Ramos (cell line): ENCODE data around the gene GALNT1.
"Not testable (repeated sequence)": the region's sequence is repeated elsewhere in the genome, so short reads cannot be mapped to it uniquely, and the experiment has no call there.

Experiments used
- in situ Hi-C: fragments of 300-500 bp; cut with MboI; formaldehyde crosslinking; loops from one replicate; pipeline ENCODE4 v1.14.3; 2022; ENCODE audit warnings: low sequenced_read_pairs; ENCODE audit not compliant: unreplicated experiment

The GALNT1 gene

DNA sequence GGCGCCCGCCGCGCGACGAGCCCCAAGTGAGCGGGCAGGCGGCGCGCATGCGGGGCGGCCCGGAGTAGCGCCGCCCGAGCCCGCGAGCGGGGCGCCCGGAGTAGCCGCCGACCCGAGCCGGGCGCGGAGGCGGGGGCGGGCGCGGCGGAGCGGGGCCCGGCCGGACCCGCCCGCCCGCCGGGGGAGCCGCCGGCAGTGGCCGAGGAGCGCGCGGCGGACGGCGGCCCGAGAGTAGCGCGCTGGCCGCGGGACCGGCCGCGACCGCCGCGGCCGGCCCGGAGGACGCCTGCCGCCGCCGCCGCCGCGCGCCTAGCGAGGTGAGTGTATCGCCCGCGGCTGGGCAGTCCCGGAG lies at the start of gene GALNT1:
Gene GALNT1, plus strand, starts transcription at position 195 of the 352 bp plus-strand sequence. CDS start 72,923 bp downstream, outside the sequence.
- in situ Hi-C loops = loop anchor here (25.0 kb wide), 1 partner anchor 381 kb away; the partner anchor contains the start of gene RMP24

DNA sequence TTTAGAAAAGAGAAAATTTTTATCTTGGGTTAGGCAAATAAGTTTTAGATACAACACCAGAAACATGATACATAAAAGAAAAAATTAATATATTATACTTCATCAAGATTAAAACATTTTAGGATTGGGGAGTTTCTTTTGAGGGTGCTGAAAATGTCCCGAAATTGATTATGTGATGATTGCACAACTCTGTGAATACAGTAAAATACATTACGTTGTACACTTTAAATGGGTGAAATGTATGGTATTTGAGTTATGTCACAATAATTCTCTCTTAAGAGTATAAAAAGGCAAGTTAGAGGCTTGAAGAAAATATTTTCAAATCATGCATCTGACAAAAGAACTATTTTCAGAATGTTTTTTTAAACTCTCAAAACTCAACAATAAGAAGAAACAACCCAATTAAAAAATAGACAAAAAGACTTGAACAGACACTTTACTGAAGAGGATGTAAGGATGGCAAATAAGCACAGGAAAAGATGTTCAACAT lies 47.6 kb upstream of the GALNT1 start:
- in situ Hi-C loops = no loop called here

DNA sequence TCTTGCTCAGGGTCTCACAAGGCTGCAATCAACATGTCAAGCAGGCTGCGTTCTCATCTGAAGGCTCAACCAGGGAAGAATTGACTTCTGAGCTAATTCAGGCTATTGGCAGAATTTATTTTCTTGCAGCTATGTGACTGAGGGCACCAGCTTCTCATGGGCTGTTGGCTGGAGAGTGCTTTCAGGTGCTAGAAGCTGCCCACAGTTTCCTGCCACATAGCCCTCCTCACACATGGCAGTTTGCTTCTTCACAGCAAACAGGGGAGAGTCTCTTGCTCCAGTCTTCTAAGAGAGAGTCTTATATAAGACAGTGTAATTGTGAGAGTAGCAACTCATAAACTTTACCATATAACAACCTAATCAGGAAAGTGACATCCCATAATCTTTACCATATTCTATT lies 46.2 kb upstream of the GALNT1 start:
- in situ Hi-C loops = no loop called here

DNA sequence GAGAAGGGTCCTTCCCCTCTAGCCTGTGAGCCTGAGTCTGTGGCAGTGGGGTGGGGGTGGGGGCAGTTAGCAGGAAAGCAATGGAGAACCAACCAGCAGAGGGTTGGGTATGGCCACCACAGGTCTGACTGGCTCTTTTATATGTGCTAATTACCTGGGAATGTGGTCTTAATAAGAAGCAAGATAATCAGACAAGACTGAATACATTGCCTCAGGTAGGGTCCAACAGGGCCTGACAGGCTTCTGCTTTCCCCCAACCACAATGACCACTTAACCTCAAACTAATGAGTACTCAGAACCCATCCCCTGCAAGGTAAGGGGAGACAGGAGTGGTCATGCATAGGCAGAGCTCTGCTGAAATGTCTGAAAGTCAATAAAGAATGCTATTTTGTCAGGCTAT lies 39.2 kb upstream of the GALNT1 start:
- in situ Hi-C loops = no loop called here

DNA sequence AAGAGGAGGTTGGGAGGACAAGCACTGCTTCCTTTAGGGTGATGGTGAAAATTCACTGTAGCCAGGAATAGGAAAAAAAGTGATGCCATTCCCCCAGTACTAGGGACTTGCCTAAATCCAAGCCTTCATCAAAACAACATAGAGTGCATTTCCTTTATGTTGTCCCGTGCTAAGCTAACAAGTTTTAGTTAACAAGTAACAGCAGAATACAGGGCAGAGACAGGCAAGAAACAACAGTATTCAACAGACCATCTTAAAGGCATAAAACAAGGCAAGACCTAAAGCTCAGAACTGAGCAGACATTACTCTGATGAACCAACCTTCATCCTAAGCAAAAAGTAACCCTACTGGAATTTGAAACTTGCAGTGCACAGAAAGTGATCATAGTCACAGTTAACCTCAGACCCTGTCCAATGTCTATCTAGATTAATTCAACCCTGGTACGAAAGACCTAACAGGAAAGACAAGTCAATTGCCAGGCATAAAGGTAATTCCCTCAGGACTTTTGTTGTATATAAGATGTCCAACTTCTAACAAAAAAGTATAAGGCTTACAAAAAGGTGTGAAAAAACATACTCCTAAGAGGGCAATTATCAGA lies 34.4 kb upstream of the GALNT1 start:
- in situ Hi-C loops = no loop called here

DNA sequence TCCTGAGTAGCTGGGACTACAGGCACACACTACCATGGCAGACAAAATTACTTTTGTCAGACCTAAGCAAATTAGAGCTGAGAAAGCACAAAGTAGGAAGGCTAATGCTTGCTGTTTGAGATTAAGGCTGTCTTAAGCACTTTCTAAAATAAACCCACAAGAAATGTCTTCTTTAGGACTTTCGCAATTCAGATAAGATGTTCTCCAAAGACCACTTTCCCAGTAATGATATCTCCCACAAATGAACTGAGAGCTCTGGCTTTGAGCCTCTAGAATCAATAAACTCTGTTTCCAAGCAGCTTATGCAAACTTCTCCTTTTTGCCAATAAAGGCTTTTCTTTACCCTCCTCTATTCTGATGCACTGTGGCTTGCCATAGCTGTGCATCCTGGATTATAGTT lies 32.0 kb upstream of the GALNT1 start:
- in situ Hi-C loops = no loop called here

DNA sequence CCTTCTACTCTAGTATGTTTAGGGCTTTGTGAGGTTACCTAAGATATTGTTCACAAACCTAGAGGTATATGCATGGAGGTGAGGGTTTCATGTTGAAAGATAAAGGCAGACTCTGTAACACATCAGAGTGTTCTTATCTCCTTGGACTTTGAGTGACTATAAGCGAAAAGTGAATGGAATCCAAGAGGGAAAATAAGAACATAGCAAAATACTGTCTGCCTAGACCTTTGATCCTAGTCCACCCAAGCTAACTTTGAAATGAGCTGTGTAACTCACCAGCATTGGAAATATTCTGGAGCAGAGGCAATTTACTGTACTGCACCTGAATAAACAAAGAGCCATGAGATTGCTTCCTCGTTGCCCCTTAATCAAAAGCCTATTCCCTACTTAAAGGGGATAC lies 28.2 kb upstream of the GALNT1 start:
- in situ Hi-C loops = no loop called here

DNA sequence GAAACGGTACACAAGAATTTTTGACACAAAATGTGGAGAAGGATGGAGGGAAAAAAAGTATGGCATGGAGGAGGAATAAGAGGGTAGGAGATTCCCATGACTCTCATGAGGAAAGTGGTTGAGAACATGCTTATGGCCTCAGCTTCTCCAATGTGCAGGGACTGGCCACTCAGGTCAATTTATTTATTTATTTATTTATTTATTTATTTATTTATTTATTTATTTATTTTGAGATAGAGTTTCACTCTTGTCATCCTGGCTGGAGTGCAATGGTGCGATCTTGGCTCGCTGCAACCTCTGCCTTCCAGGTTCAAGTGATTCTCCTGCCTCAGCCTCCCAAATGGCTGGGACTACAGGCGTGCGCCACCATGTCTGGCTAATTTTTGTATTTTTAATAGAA lies 26.0 kb upstream of the GALNT1 start:
- in situ Hi-C loops = not testable (repeated sequence)

DNA sequence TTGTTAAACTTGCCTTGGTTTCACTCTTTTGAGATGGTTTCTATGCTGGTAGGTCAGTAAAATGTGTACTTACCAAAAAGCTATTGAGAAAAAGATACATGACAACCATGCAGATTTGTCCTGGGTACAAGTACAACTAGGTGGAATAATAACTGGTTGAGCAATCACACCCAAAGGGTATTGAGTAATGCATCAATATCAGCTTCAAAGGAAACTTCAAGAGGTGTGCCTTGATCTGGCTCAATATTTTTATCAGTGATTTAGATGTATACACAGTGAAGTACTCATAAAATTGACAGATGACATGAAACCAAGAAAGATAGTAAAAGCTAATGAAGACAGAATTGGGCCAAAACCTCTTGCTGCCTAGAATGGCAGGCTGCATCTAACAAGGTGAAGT lies 21.7 kb upstream of the GALNT1 start:
- in situ Hi-C loops = no loop called here

DNA sequence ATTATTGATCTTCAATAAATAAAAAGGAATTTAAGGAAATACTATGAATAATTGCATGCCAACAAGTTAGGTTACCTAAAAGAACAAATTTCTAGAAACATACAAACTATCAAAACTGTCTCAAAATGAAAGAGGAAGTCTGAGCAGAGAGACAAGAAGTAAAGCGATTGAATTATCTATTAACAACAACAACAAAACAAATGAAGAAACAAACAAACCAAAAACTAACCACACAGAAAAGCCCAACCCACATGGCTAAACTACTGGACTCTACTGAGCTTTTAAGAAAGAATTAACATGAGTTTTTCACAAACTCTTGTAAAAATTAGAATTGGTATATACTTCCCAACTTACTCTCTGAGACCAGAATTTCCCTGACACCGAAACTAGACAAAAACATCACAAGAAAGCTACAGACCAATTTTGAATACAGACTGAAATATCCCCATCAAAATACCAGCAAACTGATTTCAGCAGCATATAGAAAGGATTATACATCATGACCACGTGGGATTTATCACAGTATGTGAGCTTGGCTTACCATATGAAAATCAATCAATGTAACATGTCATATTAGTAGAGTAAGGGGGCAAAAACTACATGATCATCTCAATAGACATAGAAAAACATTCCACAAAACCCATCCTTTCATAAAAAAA lies 16.6 kb upstream of the GALNT1 start:
- in situ Hi-C loops = no loop called here

DNA sequence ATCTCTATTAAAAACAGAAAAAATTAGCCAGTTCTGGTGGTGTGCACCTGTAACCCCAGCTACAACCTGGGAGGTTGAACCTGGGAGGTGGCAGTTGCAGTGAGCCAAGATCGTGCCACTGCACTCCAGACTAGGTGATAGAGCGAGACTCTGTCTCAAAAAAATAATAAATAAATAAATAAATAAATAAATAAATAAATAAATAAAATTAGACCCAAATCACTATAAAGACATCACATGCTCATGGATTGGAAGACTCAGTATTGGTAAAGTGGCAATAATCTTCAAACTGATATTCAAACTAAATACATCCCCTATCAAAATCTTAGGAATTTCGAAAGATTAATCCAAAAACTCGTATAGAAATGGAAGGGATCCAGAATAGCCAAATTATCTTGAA lies 15.5 kb upstream of the GALNT1 start:
- in situ Hi-C loops = no loop called here

DNA sequence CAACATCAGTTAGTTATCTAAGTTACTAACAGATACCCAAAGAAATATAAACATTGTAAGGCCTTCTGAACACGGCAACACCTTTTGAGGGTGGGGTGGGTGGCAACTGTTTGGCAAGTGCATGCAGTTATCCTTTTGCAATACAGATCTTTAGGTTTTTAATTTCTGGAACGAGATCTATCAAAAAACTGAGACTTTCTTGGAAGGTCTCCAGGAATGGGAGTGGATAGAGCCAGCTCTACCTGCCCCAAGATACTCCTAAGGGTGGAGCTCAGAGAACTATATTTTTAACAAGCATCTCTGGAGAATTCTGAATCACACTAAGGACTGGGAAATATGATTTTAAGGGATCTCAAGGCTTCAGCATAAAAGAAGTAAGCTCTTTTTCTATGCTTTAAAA lies 11.4 kb upstream of the GALNT1 start:
- in situ Hi-C loops = no loop called here

DNA sequence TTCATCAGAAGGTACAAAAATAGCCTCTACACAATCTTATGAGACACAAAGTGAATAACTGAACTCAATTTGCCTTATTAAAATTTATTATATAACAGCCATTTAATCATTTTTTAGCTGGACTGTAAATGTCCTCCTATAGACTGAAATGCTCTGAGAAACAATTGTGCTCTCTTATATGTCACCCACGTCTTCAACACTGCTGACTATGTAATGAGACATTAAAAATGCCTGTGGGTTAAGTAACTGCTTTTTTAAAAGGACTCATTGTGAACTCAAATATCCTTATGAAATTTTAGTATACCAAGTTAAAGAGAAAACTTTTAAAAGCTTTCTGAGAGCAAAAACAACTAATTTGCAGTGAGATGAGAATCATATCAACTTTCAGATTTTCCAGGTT lies 10.4 kb upstream of the GALNT1 start:
- in situ Hi-C loops = no loop called here

DNA sequence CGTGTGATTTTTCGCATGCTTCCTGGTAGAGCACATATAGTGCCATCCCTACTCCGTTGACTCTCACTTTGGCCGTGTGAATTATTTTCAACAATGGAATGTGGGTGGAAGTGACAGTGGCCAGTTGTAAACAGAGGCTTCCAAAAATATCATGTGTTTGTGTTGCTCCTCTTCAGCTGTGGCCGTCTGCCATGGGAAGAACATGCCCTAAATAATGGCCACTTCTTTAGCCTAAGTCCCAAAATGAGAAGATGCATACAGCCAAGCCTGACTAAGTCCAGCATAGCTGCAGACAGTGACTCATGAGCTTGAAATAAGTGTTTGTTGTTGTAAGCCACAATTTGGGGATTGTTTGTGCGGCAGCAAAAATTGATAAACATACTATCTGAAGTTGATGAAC lies 8.9 kb upstream of the GALNT1 start:
- in situ Hi-C loops = no loop called here

DNA sequence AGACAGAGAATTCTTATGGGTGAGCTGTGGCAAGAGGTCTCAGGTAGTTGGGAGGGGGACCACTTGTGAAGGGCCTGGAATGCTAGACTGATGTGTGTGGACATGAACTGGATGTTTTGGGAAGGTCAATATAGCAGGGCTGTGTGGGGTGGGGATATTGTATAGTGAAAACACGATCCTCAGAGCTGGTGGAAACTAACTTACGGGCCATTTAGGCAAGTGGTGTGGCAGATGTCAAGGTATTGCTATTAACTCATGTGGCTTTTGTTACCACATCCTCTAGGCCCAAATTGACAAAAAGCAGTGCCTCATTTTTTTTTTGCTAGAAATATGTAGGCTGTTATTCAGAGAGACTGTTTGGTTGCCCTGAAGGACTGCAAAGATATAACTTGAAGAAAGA lies 8.0 kb upstream of the GALNT1 start:
- in situ Hi-C loops = no loop called here

DNA sequence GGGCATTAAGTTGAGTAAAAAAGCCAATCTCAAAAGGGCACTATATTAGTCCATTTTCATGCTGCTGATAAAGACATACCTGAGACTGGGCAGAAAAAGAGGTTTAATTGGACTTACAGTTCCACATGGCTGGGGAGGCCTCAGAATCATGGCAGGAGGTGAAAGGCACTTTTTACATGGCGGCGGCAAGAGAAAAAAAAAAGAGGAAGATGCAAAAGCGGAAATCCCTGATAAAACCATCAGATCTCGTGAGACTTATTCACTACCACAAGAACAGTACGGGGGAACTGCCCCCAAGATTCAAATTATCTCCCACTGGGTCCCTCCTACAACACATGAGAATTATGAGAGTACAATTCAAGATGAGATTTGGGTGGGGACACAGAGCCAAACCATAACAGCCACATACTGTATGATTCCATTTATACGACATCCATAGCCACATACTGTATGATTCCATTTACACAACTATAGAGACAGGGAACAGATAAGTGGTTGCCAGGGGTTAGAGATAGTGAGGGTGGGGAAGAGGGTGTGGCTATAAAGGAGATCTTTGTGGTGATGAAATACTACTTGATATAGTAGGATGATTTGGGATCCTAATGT lies 5.2 kb upstream of the GALNT1 start:
- in situ Hi-C loops = loop anchor here (25.0 kb wide), 1 partner anchor 386 kb away; the partner anchor contains the start of gene RMP24

DNA sequence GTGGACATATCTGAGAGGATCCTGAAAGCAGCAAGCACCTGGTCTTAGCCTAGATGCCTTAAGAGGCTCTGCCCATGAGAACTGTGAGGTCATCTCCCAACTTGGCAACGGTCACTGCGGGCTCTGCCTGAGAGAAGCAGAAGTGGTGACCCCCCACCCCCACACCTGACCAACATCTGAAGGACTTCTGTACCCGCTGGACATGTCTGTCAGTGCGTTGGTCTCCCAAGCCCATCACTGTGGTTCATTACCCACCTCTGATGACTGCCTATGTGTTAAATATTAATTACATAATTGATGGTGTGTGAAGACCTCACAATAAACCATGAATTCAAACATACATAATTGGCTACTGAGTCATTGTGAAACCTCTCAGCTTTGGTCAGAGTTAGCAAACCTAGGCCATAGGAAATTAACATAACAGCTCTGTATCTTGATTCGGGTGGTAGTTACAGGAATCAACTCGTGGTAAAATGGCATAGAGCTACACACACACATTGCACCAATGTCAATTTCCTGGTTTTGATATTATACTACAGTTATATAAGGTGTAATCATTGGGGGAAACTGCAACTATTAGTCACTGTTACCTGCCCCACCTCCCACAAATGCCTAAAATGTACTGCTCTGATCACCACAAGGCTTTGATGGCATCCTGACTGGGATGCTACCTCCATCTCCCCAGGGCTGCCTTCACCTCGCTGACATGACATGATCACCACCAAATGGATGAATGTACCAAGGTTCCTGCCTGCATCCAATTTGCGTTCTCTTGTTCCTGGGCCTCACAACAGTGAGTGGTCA lies 4.3 kb upstream of the GALNT1 start:
- in situ Hi-C loops = loop anchor here (25.0 kb wide), 1 partner anchor 385 kb away; the partner anchor contains the start of gene RMP24

DNA sequence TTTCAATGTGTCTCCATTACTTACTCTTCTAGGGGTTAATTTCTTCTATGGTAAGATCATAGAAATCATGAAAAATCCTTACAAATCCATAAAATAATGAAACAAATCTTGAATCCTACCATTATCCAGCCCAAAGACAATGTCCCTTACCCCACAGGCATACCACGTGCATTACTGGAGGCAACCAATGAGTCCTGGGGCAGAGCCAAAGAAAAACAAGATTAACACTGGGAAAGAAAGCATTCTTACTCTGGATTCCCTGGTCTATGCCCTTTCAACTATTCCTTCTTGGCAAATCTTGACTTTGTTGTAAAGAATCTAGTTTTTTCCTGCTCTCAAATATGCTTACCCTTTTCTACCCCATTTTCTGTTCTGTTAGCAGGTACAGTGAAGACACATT lies 3.1 kb upstream of the GALNT1 start:
- in situ Hi-C loops = loop anchor here (25.0 kb wide), 1 partner anchor 384 kb away; the partner anchor contains the start of gene RMP24

DNA sequence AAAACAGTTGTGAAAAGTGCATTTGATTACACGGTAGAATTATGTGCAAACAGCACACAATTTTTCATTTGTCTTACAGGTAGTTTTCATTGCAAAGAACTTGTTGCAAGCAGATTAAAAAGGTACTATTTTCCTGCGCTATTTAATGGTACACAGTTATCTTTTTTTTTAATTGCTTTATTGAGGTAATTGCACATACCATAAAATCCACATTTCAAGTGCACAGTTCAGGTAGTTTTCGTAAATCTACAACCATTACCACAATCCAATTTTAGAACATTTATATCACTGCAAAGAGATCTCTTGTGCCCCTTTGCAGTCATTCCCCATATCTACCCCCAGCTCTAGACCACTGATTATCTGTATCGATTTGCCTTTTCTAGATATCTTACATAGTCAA lies 2.6 kb upstream of the GALNT1 start:
- in situ Hi-C loops = loop anchor here (25.0 kb wide), 1 partner anchor 383 kb away; the partner anchor contains the start of gene RMP24

DNA sequence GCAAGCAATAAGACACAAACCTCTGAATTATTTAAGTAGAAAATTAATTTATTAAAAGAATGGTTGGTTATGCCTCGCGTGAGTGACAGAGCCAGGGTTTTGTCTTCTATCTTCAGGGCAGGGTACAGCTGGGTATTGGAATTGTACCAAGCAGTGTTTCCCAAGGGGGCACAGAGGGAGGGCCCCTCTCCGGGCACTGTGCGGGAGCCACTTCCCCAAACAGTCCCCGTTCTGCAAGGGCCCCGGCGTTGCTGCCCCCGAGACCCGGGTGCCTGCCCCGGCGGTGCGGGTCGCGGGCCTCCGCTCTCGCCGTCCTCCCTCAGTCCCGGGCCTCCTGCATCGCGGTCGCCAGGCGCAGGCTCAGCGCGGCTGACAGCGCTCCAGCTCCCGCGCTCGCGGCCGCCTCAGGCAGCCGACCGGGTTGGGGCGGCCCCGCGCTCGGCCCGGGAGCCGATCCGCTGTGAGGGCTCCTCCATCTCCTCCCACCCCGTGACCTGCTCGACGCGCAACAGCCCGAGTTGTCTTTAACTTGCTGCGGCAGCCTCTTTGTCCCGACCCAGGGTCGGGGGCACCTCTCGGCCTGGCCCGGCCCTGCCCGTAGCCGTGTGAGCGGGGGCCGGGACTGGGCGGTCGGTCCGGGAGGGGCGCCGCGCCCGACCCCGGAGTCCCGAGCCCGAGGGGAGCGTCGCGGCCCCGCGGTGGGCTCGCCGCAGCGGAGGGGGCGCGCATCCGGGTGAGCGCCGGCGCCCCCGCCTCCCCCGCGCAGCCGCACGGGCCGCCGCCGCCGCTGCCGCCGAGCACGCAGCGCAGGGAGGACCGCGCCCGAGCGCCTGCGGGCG lies 620 bp upstream of the GALNT1 start:
- in situ Hi-C loops = loop anchor here (25.0 kb wide), 1 partner anchor 381 kb away; the partner anchor contains the start of gene RMP24
